Right lobe of liver (tissue), 4 donors: Measurements from ENCODE around the gene ARSI.

ENCODE experiments used
- POLR2A ChIP-seq: fragments of 450-650 bp; IDR thresholded peaks from one replicate; pipeline ENCODE4 v1.6.1; 2017; ENCODE audit warnings: antibody characterized with exemption, mild to moderate bottlenecking
- TF ChIP-seq, protein P1 (sequence below), 4 donors: fragments of 200-600 bp in 3 of 4; fragments of 450-650 bp in 1 of 4; IDR thresholded peaks; one replicate each; pipeline versions ENCODE4 v1.5.1 to v1.8.0; 2016 to 2022; ENCODE audit warnings: antibody characterized with exemption in 4 of 4, mild to moderate bottlenecking in 2 of 4
- donor health status: DM: no; HTN: no; CAD: no.
- donor health status: DM: no; HTN: no; CAD: no.
- donor health status: DM: no; HTN: yes; CAD: no.

DNA sequence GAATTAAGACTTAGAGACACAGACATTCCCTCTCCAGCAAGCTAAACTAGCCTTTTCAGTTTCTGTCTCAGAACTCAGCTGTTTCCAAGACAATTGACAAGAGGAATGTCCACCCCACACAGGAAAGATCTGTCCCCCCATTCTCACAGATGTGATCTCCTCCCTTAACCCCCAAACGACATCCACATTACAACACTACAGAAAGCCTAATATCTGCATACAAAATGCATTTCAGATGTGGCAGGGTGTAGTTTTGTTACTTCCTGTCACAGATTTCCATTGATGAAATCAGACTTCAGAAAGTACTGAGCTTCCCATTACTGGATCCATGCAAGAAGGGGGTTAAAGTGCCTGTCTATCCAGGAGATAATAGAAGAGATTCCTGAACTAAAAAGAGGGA, 2.9 kb upstream of the ARSI start:
- TF ChIP-seq, protein P1, sequence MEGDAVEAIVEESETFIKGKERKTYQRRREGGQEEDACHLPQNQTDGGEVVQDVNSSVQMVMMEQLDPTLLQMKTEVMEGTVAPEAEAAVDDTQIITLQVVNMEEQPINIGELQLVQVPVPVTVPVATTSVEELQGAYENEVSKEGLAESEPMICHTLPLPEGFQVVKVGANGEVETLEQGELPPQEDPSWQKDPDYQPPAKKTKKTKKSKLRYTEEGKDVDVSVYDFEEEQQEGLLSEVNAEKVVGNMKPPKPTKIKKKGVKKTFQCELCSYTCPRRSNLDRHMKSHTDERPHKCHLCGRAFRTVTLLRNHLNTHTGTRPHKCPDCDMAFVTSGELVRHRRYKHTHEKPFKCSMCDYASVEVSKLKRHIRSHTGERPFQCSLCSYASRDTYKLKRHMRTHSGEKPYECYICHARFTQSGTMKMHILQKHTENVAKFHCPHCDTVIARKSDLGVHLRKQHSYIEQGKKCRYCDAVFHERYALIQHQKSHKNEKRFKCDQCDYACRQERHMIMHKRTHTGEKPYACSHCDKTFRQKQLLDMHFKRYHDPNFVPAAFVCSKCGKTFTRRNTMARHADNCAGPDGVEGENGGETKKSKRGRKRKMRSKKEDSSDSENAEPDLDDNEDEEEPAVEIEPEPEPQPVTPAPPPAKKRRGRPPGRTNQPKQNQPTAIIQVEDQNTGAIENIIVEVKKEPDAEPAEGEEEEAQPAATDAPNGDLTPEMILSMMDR (IDR thresholded peaks at IDR 0.05): no peak
- TF ChIP-seq POLR2A: no peak
